ENCODE results near the gene N4BP2L2. TPM values are rescaled to one million over a fixed set of nuclear protein-coding genes. Genes with fewer than 3 reads are reported as not detected.
A peak's percentile ranks its signal among the peaks of the same experiment; 100 is the strongest.

Gene N4BP2L2
- total and polyA plus RNA-seq, 9 of the 15 experiments (the other 6 are each of a cell fraction or from before 2014, with no cell fraction given) = 33.9 to 76.4 (median 48.7) TPM

DNA sequence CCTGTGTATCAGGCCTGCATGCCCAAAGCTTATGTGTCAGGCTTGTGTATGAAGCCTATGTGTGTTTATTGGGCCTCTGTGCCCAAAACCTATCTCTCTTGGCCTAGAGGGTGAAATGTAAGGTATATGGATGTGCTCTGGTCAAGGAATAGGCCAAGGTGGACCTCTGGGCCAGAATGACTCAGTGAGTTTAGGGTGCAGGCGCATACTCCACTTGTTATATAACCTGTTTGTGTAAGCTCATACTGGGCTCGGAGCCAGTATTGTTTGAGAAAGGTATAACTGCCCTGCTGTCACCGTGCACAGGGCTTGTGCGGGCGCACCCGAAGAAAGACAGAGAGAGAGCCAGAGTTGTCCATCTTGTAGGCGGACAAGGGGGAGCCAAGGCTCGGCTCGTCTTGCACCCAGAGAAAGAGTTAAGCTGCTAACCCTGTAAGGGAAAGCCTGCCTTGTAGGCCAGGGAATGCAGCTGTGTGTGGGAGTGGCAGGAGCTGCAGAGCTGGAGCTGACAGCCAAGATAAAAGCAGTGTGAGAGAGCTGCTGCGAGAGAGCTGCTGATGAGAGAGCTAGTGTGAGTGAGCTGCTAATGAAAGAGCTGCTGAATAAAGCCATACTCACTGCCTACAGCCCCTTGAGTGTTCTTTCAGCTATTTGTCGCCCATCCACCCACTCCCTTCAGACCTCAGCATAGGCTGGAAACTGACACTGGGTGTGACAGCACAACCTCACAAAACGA, 67.2 kb downstream of the N4BP2L2 start (continued):
- no peak for TF ChIP-seq ZNF609 (CRISPR knock-in tag; IDR thresholded peaks at IDR 0.05; ENCODE audit: borderline replicate concordance)
- TF ChIP-seq GATA2 (CRISPR knock-in tag; IDR thresholded peaks at IDR 0.05) = peak; percentile 76
- TF ChIP-seq, protein P1, sequence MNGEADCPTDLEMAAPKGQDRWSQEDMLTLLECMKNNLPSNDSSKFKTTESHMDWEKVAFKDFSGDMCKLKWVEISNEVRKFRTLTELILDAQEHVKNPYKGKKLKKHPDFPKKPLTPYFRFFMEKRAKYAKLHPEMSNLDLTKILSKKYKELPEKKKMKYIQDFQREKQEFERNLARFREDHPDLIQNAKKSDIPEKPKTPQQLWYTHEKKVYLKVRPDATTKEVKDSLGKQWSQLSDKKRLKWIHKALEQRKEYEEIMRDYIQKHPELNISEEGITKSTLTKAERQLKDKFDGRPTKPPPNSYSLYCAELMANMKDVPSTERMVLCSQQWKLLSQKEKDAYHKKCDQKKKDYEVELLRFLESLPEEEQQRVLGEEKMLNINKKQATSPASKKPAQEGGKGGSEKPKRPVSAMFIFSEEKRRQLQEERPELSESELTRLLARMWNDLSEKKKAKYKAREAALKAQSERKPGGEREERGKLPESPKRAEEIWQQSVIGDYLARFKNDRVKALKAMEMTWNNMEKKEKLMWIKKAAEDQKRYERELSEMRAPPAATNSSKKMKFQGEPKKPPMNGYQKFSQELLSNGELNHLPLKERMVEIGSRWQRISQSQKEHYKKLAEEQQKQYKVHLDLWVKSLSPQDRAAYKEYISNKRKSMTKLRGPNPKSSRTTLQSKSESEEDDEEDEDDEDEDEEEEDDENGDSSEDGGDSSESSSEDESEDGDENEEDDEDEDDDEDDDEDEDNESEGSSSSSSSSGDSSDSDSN (IDR thresholded peaks at IDR 0.05; ENCODE audit: borderline replicate concordance in 1 of 2, low read depth in 2 of 2, low read length in 2 of 2) = peak in 1 of 2 experiments; percentile 77; a peak in 1 of 4 replicates
- no peak for TF ChIP-seq MYNN (IDR thresholded peaks at IDR 0.05)
- TF ChIP-seq MYNN (CRISPR knock-in tag; IDR thresholded peaks at IDR 0.05) = no peak
- no peak for TF ChIP-seq ZNF165 (CRISPR knock-in tag; IDR thresholded peaks at IDR 0.05; ENCODE audit: borderline replicate concordance)
- peak; percentile 25; the same call in 1 of the 2 replicates for TF ChIP-seq STAT5A (IDR thresholded peaks at IDR 0.05; ENCODE audit: borderline replicate concordance, low read length)
- no peak for TF ChIP-seq ERF (CRISPR knock-in tag; IDR thresholded peaks at IDR 0.05)
- peak; percentile 70 for TF ChIP-seq TAL1 (IDR thresholded peaks at IDR 0.05)
- no peak for TF ChIP-seq TOE1 (IDR thresholded peaks at IDR 0.05; ENCODE audit: borderline replicate concordance)
- TF ChIP-seq TOE1 (CRISPR knock-in tag; IDR thresholded peaks at IDR 0.05; ENCODE audit: borderline replicate concordance, low read depth) = no peak
- no peak for TF ChIP-seq GTF2A2 (tag; IDR thresholded peaks at IDR 0.05)
- no peak for TF ChIP-seq SUPT5H (IDR thresholded peaks at IDR 0.05)
- TF ChIP-seq BHLHE40 (IDR thresholded peaks at IDR 0.05; ENCODE audit: low read length) = peak; percentile 45; the same call in 1 of the 2 replicates
- no peak for TF ChIP-seq TSC22D4 (tag; IDR thresholded peaks at IDR 0.05)
- TF ChIP-seq, protein P2, sequence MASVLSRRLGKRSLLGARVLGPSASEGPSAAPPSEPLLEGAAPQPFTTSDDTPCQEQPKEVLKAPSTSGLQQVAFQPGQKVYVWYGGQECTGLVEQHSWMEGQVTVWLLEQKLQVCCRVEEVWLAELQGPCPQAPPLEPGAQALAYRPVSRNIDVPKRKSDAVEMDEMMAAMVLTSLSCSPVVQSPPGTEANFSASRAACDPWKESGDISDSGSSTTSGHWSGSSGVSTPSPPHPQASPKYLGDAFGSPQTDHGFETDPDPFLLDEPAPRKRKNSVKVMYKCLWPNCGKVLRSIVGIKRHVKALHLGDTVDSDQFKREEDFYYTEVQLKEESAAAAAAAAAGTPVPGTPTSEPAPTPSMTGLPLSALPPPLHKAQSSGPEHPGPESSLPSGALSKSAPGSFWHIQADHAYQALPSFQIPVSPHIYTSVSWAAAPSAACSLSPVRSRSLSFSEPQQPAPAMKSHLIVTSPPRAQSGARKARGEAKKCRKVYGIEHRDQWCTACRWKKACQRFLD (CRISPR knock-in tag; IDR thresholded peaks at IDR 0.05) = no peak
- no peak for TF ChIP-seq ZNF778 (CRISPR knock-in tag; IDR thresholded peaks at IDR 0.05)
- TF ChIP-seq ZNF239 (CRISPR knock-in tag; IDR thresholded peaks at IDR 0.05) = no peak
- 0 out of 2 replicates have a peak, but pooled peaks have one; percentile 35 for TF ChIP-seq MTA3 (IDR thresholded peaks at IDR 0.05; ENCODE audit: borderline replicate concordance)
- no peak for TF ChIP-seq KHSRP (IDR thresholded peaks at IDR 0.05)
- no peak for TF ChIP-seq TEAD2 (tag; IDR thresholded peaks at IDR 0.05)
- no peak for TF ChIP-seq NFE2L1 (tag; IDR thresholded peaks at IDR 0.05; ENCODE audit: borderline replicate concordance, low read depth)
